Trophoblast cell (in vitro differentiated cells and primary cell): ENCODE measurements around the gene MAD2L1BP.

ENCODE experiments used
- DNase-seq, 2 donors: peaks; one replicate each; pipeline ENCODE4 v3.0.0-alpha.2; 2016
- H2AFZ ChIP-seq: 2 replicates; pipeline ENCODE4 v1.6.1; 2013; ENCODE audit warnings: low read length, moderate library complexity, mild to moderate bottlenecking; ENCODE audit not compliant: insufficient read depth, poor library complexity
- H2AK5ac ChIP-seq: 2 replicates; pipeline ENCODE4 v1.6.1; 2013; ENCODE audit warnings: mild to moderate bottlenecking, low read length
- H2BK120ac ChIP-seq: 2 replicates; pipeline ENCODE4 v1.6.1; 2013; ENCODE audit warnings: low read length, mild to moderate bottlenecking, moderate library complexity; ENCODE audit not compliant: insufficient read depth, poor library complexity
- H2BK12ac ChIP-seq: 2 replicates; pipeline ENCODE4 v1.6.1; 2013; ENCODE audit warnings: mild to moderate bottlenecking, low read length, moderate library complexity
- H2BK5ac ChIP-seq: 2 replicates; pipeline ENCODE4 v1.6.1; 2013; ENCODE audit warnings: low read length, low read depth, moderate library complexity, mild to moderate bottlenecking; ENCODE audit not compliant: poor library complexity
- H3K14ac ChIP-seq: 2 replicates; pipeline ENCODE4 v1.6.1; 2013; ENCODE audit warnings: mild to moderate bottlenecking, low read length
- H3K18ac ChIP-seq: 2 replicates; pipeline ENCODE4 v1.6.1; 2013; ENCODE audit warnings: mild to moderate bottlenecking, low read length
- H3K23ac ChIP-seq: 2 replicates; pipeline ENCODE4 v1.6.1; 2013; ENCODE audit warnings: low read length
- H3K27ac ChIP-seq: 2 replicates; pipeline ENCODE4 v1.5.1; 2013; ENCODE audit warnings: low read depth, mild to moderate bottlenecking, inconsistent platforms, low read length, moderate library complexity
- H3K27me3 ChIP-seq: 2 replicates; pipeline ENCODE4 v1.6.1; 2013; ENCODE audit warnings: inconsistent platforms, mild to moderate bottlenecking, low read length, moderate library complexity; ENCODE audit not compliant: insufficient read depth
- H3K36me3 ChIP-seq, 2 experiments: 1 replicate in 1 of 2; 2 replicates in 1 of 2; pipeline ENCODE4 v1.6.1; 2013; ENCODE audit warnings: low read length in 2 of 2, mild to moderate bottlenecking in 2 of 2, moderate library complexity in 1 of 2; ENCODE audit not compliant: insufficient read depth in 2 of 2, control insufficient read depth in 1 of 2
- H3K4ac ChIP-seq: 2 replicates; pipeline ENCODE4 v1.6.1; 2013; ENCODE audit warnings: low read depth, mild to moderate bottlenecking, low read length, moderate library complexity
- H3K4me1 ChIP-seq, 2 experiments: 1 replicate in 1 of 2; 2 replicates in 1 of 2; pipeline ENCODE4 v1.6.1; 2013; ENCODE audit warnings: low read length in 2 of 2, mild to moderate bottlenecking in 2 of 2, moderate library complexity in 1 of 2; ENCODE audit not compliant: insufficient read depth in 2 of 2, control insufficient read depth in 1 of 2
- H3K4me2 ChIP-seq: 2 replicates; pipeline ENCODE4 v1.6.1; 2013; ENCODE audit warnings: inconsistent platforms, mild to moderate bottlenecking, low read length, moderate library complexity
- H3K4me3 ChIP-seq: 2 replicates; pipeline ENCODE4 v1.5.1; 2013; ENCODE audit warnings: mild to moderate bottlenecking, low read depth, low read length, inconsistent platforms
- H3K79me1 ChIP-seq: one replicate; pipeline ENCODE4 v1.6.1; 2013; ENCODE audit warnings: low read length
- H3K79me2 ChIP-seq: 2 replicates; pipeline ENCODE4 v1.6.1; 2013; ENCODE audit warnings: low read length, mild to moderate bottlenecking; ENCODE audit not compliant: control insufficient read depth, insufficient read depth, poor library complexity
- H3K9ac ChIP-seq: 2 replicates; pipeline ENCODE4 v1.6.1; 2013; ENCODE audit warnings: mild to moderate bottlenecking, low read length
- H3K9me3 ChIP-seq: 2 replicates; pipeline ENCODE4 v1.6.1; 2013; ENCODE audit warnings: low read depth, mild to moderate bottlenecking, control low read depth, inconsistent platforms, low read length; ENCODE audit not compliant: insufficient read depth
- H4K12ac ChIP-seq: 2 replicates; pipeline ENCODE4 v1.6.1; 2013; ENCODE audit warnings: low read depth, mild to moderate bottlenecking, low read length, moderate library complexity
- H4K8ac ChIP-seq: 2 replicates; pipeline ENCODE4 v1.6.1; 2013; ENCODE audit warnings: low read depth, mild to moderate bottlenecking, low read length, moderate library complexity
- H4K91ac ChIP-seq: one replicate; pipeline ENCODE4 v1.6.1; 2013; ENCODE audit warnings: low read depth, mild to moderate bottlenecking, low read length, moderate library complexity
- WGBS: extraction: QIAGEN DNeasy Blood & Tissue Kit; methylation state at CpG from one replicate; pipeline ENCODE4 v1.1.7; 2013; ENCODE audit warnings: missing lambda C conversion rate; ENCODE audit not compliant: insufficient read length, insufficient coverage; ENCODE audit errors: extremely low coverage; 5-methylcytosine and 5-hydroxymethylcytosine counted together

Gene MAD2L1BP

DNA sequence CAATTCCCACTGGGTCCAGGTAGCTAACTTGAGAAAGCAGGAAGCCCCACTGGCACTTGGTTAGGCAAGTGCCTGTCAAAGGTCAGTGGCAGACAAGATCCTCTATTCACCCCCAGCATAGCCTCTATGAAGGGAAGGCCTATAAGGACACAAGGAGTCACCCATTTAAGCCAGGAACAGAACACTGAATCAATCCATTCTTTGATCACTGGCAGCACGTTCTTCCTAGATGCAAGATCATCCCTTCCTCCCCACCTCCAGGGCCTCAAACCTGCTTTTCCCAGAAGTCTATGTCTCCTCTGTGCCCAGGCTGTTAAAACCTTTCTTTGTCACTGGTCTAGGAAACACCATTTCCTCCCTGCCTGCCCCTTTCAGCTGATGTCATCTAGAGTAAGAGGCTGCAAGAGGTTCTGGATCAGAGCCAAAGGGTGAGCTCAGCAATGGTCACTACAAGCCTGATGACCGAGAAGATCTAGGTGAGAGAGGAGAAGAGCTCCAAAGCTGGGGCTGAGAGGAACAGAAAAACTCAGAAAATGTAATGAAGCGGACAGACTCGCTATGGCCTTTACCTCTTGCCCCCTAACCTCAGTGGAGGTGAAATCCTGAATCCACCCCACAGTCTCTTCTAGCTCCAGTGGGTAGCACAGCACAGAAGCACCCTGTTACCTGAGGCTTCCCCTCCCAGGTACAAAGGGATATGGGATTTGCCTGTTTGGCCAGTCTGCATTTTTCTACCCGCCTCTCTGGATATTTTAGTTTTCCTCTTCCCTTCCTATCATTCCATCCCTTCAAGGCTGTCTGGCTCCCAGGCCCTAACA lies 8.4 kb upstream of the MAD2L1BP start:
- Histone ChIP-seq H3K9me3 (no peaks in the 10 kb centered on the region), H3K23ac (no peak overlapping the region), H2AFZ (no peak overlapping the region), H4K12ac (no peak overlapping the region), H4K91ac (no peak overlapping the region), H3K4me3 (no peak overlapping the region), H3K9ac (no peak overlapping the region), H3K27ac (no peak overlapping the region), H2BK5ac (peak overlapping the region; percentile 11), H3K4me1 (peaks cover 4 to 16% of the 10 kb centered on the region in 2 experiments), H3K79me2 (peaks cover 12% of the 10 kb centered on the region), H3K14ac (no peak overlapping the region), H3K79me1 (peaks cover 15% of the 10 kb centered on the region), H3K4ac (peak overlapping the region; percentile 15), H2BK12ac (no peak overlapping the region), H4K8ac (peak overlapping the region; percentile 7), H2AK5ac (no peak overlapping the region), H3K4me2 (no peak overlapping the region), H3K27me3 (no peaks in the 10 kb centered on the region), H3K36me3 (peaks cover 34 to 38% of the 10 kb centered on the region in 2 experiments), H3K18ac (peak overlapping the region; percentile 19), H2BK120ac (peak overlapping the region; percentile 15)
- WGBS = no CpG with 5 or more reads among the region's 5 CpGs
- DNase-seq = peak; percentile 70 to 79

DNA sequence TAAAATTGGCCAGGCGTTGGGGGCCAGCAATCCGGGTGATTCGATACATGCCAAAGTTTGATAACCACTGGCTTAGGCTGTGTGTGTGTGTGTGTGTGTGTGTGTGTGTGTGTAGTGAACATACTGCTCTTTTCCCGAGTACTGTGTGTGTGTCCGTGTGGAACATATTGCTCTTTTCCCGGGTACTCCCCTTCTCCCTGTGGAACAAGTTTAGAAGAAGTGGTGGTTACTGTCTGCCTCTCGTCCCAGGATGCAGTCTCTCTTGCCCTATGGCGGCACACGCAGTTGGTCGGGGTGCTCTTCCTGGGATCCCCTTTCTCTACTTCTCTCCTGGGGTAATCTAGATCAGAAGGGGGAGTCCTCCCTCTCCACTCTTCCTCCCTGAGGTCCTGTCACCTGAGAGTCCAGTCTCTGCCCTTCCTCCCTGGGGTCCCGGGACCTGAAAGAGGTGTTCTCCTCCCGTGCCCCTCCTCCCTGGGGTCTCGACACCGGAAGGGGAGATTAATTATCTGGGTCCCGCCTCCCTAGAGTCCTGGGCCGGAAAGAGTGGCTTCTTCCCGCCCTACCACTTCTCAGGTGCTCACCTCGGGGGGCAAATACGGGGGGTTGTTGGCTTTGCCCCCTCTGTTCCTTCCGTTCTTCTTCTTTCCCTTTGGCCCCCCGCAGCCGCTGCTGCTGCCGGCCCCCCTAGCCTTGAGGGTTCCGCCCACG lies 7.1 kb upstream of the MAD2L1BP start:
- Histone ChIP-seq H4K12ac (peak overlapping the region; percentile 80), H3K23ac (no peak overlapping the region), H3K36me3 (peaks cover 26% of the 10 kb centered on the region in 2 experiments), H3K4me1 (peaks cover 4 to 16% of the 10 kb centered on the region in 2 experiments), H3K79me1 (peaks cover 15% of the 10 kb centered on the region), H3K79me2 (peaks cover 12% of the 10 kb centered on the region), H3K4me3 (peak overlapping the region; percentile 66), H4K8ac (peak overlapping the region; percentile 64), H2BK120ac (peak overlapping the region; percentile 85), H3K14ac (peak overlapping the region; percentile 92), H2BK12ac (peak overlapping the region; percentile 37), H3K27ac (peak overlapping the region; percentile 78), H3K9ac (peak overlapping the region; percentile 24), H3K18ac (peak overlapping the region; percentile 87), H3K9me3 (no peaks in the 10 kb centered on the region), H2BK5ac (peak overlapping the region; percentile 96), H3K4ac (peak overlapping the region; percentile 73), H4K91ac (peak overlapping the region; percentile 99), H3K27me3 (no peaks in the 10 kb centered on the region), H2AK5ac (peak overlapping the region; percentile 78), H2AFZ (no peak overlapping the region), H3K4me2 (peak overlapping the region; percentile 69)
- no CpG with 5 or more reads among the region's 25 CpGs for WGBS
- DNase-seq = peak in 1 of 2 donors; percentile 28

- peak; percentile 100 for DNase-seq
- Histone ChIP-seq H3K27ac (peak within 1 kb of the TSS; percentile 94), H3K14ac (peak within 1 kb of the TSS; percentile 92), H2AFZ (peak within 1 kb of the TSS; percentile 75), H3K9me3 (no peaks in the 10 kb centered on the region), H3K4me3 (peak within 1 kb of the TSS; percentile 66), H3K4ac (peak within 1 kb of the TSS; percentile 75), H4K91ac (peak within 1 kb of the TSS; percentile 99), H3K23ac (no peak within 1 kb of the TSS), H4K12ac (peak within 1 kb of the TSS; percentile 80), H4K8ac (peak within 1 kb of the TSS; percentile 92), H3K27me3 (no peaks in the 10 kb centered on the region), H3K4me1 (peaks cover 4 to 16% of the 10 kb centered on the region in 2 experiments), H3K9ac (peak within 1 kb of the TSS; percentile 88), H3K79me1 (peaks cover 15% of the 10 kb centered on the region), H3K36me3 (peaks cover 21% of the 10 kb centered on the region in 2 experiments), H3K4me2 (peak within 1 kb of the TSS; percentile 92), H2BK5ac (peak within 1 kb of the TSS; percentile 96), H3K18ac (peak within 1 kb of the TSS; percentile 92), H2AK5ac (peak within 1 kb of the TSS; percentile 80), H3K79me2 (peaks cover 12% of the 10 kb centered on the region), H2BK12ac (peak within 1 kb of the TSS; percentile 37), H2BK120ac (peak within 1 kb of the TSS; percentile 90)
- no CpG with 5 or more reads among the region's 46 CpGs for WGBS
These were observed 6.5 kb upstream of the MAD2L1BP start, which contains the start of gene GTPBP2 for GRCh38 chr6:43629104-43629504. GTPBP2 (minus strand) TSS chr6:43629264; CDS start chr6:43629162, 102 bp downstream.

DNA sequence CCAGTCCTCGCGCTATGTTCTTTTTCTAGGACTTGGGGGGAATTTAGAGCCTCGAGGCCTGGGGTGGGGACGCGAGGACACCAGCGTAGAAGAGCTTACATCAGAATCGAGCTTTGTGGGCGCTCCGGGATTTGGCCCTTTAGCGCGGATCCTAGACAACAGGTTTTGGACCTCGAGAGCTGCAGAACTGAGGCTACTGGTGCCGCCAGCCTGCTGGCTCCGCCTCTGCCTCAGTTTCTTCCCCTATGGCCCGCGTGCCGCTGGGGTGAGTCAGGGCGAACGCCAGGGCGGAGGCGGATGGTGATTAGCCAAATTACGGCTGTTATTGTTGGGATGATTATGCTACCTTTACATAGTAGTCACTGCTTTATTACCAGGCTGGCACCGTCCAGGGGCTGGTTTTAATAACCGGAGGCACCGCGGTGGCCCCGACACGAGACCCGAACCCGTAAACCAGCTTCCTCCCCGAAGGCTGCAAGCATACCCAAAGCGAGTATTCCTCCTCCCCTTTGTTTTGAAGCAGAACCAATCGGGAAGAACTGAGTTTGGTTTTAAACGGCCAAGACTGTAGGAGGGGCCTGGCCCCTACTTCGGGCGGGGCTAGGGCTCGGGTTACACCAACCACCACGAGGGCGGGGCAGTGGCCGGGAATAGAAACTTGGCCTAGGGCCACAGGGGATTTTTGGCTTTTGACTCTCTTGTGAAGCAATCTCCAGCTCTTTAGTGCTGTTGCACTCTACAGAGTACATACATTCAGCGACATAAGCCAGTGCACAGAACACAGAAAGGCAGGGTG lies 5.9 kb upstream of the MAD2L1BP start:
- no CpG with 5 or more reads among the region's 41 CpGs for WGBS

More for the DNA sequence above, 5.9 kb upstream of the MAD2L1BP start:
- Histone ChIP-seq H3K18ac (peak overlapping the region; percentile 92), H3K36me3 (peaks cover 15% of the 10 kb centered on the region in 2 experiments), H3K27me3 (no peaks in the 10 kb centered on the region), H3K4me3 (peak overlapping the region; percentile 63), H2BK12ac (peak overlapping the region; percentile 16), H2AK5ac (peak overlapping the region; percentile 80), H4K8ac (peak overlapping the region; percentile 92), H4K91ac (peak overlapping the region; percentile 93), H3K9ac (peak overlapping the region; percentile 88), H4K12ac (peak overlapping the region; percentile 65), H3K9me3 (no peaks in the 10 kb centered on the region), H3K4me1 (peaks cover 4 to 16% of the 10 kb centered on the region in 2 experiments), H3K23ac (no peak overlapping the region), H2BK120ac (peak overlapping the region; percentile 90), H3K4ac (peak overlapping the region; percentile 75), H3K79me2 (peaks cover 12% of the 10 kb centered on the region), H3K14ac (peak overlapping the region; percentile 90), H3K79me1 (peaks cover 15% of the 10 kb centered on the region), H2BK5ac (peak overlapping the region; percentile 87), H3K27ac (peak overlapping the region; percentile 94), H3K4me2 (peak overlapping the region; percentile 92), H2AFZ (peak overlapping the region; percentile 75)
- DNase-seq = peak; percentile 99 to 100
